GM12878 (cell line): ENCODE data around the gene TCN1. TPM values are rescaled to one million over a fixed set of nuclear protein-coding genes. Genes with fewer than 3 reads are reported as not detected.

Experiments used
- ATAC-seq: fragments of 200-7000 bp; cut with Tn5 transposase; 3 replicates; pipeline ENCODE4 v1.9.1; 2020; ENCODE audit warnings: mild to moderate bottlenecking, moderate library complexity
- BruUV-seq: library from RNA; stranded (reverse); fragments of 400-500 nt; replicated peaks from 2 replicates; lab custom pipeline; 2021; lab: Mats Ljungman, UMichigan
- CTCF ChIA-PET: fragments of 300-600 bp; sonication (Branson Sonifier 250); formaldehyde crosslinking; extraction: SDS; loops from one replicate; lab custom pipeline; 2021; ENCODE audit warnings: inconsistent platforms; lab: Yijun Ruan, JAX
- POLR2A ChIA-PET: fragments of 350-600 bp; formaldehyde crosslinking; extraction: SDS; loops from one replicate; lab custom pipeline; 2021; ENCODE audit warnings: inconsistent platforms; lab: Charles Lee
- RAD21 ChIA-PET: fragments of 300-600 bp; sonication (Branson Sonifier 250); formaldehyde crosslinking; loops from one replicate; lab custom pipeline; 2023; ENCODE audit warnings: antibody characterized with exemption; ENCODE audit not compliant: unreplicated experiment; lab: Charles Lee
- SMC1A ChIA-PET: fragments of 300-600 bp; sonication (Branson Sonifier 250); formaldehyde crosslinking; loops from one replicate; lab custom pipeline; 2023; ENCODE audit not compliant: unreplicated experiment, uncharacterized antibody; lab: Charles Lee
- DNase-seq: peaks from one replicate; pipeline ENCODE4 v3.0.0-alpha.2; 2011; ENCODE audit warnings: low read depth, low spot score
- FAIRE-seq: peaks from 3 replicates; lab custom pipeline; 2011; peaks lifted over from hg19 to GRCh38; lab: Jason Lieb, UNC
- H2AFZ ChIP-seq: 2 replicates; pipeline ENCODE4 v1.6.0; 2011; ENCODE audit warnings: low read depth, low read length, control low read depth; ENCODE audit not compliant: control insufficient read depth
- H3K27ac ChIP-seq: 2 replicates; pipeline ENCODE4 v1.5.1; 2011; ENCODE audit warnings: control low read depth; ENCODE audit not compliant: control insufficient read depth, insufficient read depth
- H3K27me3 ChIP-seq, 2 experiments: replicated peaks in 1 of 2; 2 replicates each; pipeline versions ENCODE4 v1.6.0 to v1.6.1; 2011; ENCODE audit warnings: low read length in 1 of 2; ENCODE audit not compliant: control insufficient read depth in 2 of 2, insufficient read depth in 2 of 2
- H3K36me3 ChIP-seq, 2 experiments: 2 replicates each; pipeline ENCODE4 v1.5.1; 2011; ENCODE audit warnings: low read length in 1 of 2; ENCODE audit not compliant: control insufficient read depth in 2 of 2, insufficient read depth in 2 of 2
- H3K4me1 ChIP-seq: 2 replicates; pipeline ENCODE4 v1.6.1; 2011; ENCODE audit warnings: mild to moderate bottlenecking, low read length, moderate library complexity, mixed read lengths; ENCODE audit not compliant: control insufficient read depth, insufficient read depth
- H3K4me2 ChIP-seq: 2 replicates; pipeline ENCODE4 v1.6.0; 2011; ENCODE audit warnings: control low read depth; ENCODE audit not compliant: control insufficient read depth, insufficient read depth
- H3K4me3 ChIP-seq: fragments of 200-600 bp; sonication (generic); 2 replicates; pipeline ENCODE4 v1.5.1; 2016
- H3K79me2 ChIP-seq: 2 replicates; pipeline ENCODE4 v1.6.0; 2011; ENCODE audit warnings: low read length; ENCODE audit not compliant: control insufficient read depth, insufficient read depth
- H3K9ac ChIP-seq: 2 replicates; pipeline ENCODE4 v1.8.0; 2011; ENCODE audit warnings: low read length, control low read depth, mixed read lengths; ENCODE audit not compliant: control insufficient read depth, insufficient read depth
- H3K9me3 ChIP-seq: replicated peaks from 3 replicates; pipeline ENCODE4 v1.5.1; 2011; ENCODE audit warnings: mild to moderate bottlenecking, low read length; ENCODE audit not compliant: control insufficient read depth, insufficient read depth
- H4K20me1 ChIP-seq: 2 replicates; pipeline ENCODE4 v1.6.0; 2011; ENCODE audit not compliant: control insufficient read depth, insufficient read depth
- BACH1 ChIP-seq: fragments of 450-650 bp; IDR thresholded peaks from 2 replicates; pipeline ENCODE4 v1.6.1; 2017; ENCODE audit warnings: mild to moderate bottlenecking, borderline replicate concordance
- CBX3 ChIP-seq: fragments of 200-600 bp; sonication (generic); IDR thresholded peaks from 2 replicates; pipeline ENCODE4 v1.6.1; 2016; ENCODE audit warnings: low read depth, borderline replicate concordance
- EP300 ChIP-seq, 2 experiments: fragments of 150-350 bp in 1 of 2; IDR thresholded peaks; 2 replicates each; pipeline ENCODE4 v1.6.1; 2011 to 2012; ENCODE audit warnings: low read depth in 2 of 2, low read length in 2 of 2, borderline replicate concordance in 1 of 2, improper control_type of control experiment in 1 of 2, inconsistent platforms in 1 of 2; ENCODE audit not compliant: control insufficient read depth in 1 of 2
- HDGF ChIP-seq: fragments of 450-650 bp; IDR thresholded peaks from 2 replicates; pipeline ENCODE4 v1.6.1; 2016; ENCODE audit warnings: antibody characterized with exemption
- KAT2A ChIP-seq: conservative IDR thresholded peaks from 2 replicates; pipeline ENCODE4 v1.6.1; 2011; ENCODE audit warnings: low read depth, low read length; ENCODE audit not compliant: control insufficient read depth
- KLF5 ChIP-seq: fragments of 450-650 bp; IDR thresholded peaks from 2 replicates; pipeline ENCODE4 v1.6.1; 2014; ENCODE audit warnings: mild to moderate bottlenecking; ENCODE audit not compliant: partially characterized antibody
- MXI1 ChIP-seq: fragments of 150-350 bp; IDR thresholded peaks from 2 replicates; pipeline ENCODE4 v1.6.1; 2011; ENCODE audit warnings: low read depth, mild to moderate bottlenecking, inconsistent platforms, low read length, improper control_type of control experiment
- POLR2AphosphoS2 ChIP-seq: IDR thresholded peaks from 2 replicates; pipeline ENCODE4 v1.6.1; 2011; ENCODE audit warnings: low read depth, mild to moderate bottlenecking, low read length, improper control_type of control experiment, moderate library complexity
- POU2F2 ChIP-seq: IDR thresholded peaks from 3 replicates; pipeline ENCODE4 v1.6.1; 2011; ENCODE audit warnings: low read depth, mild to moderate bottlenecking, low read length, borderline replicate concordance
- RBBP5 ChIP-seq: fragments of 200-600 bp; sonication (generic); conservative IDR thresholded peaks from 2 replicates; pipeline ENCODE4 v1.6.1; 2016
- SMC3 ChIP-seq: IDR thresholded peaks from 2 replicates; pipeline ENCODE4 v1.6.1; 2011; ENCODE audit warnings: low read length, improper control_type of control experiment, borderline replicate concordance
- SREBF2 ChIP-seq: IDR thresholded peaks from 2 replicates; pipeline ENCODE4 v1.6.1; 2012; ENCODE audit warnings: mild to moderate bottlenecking, low read length
- USF2 ChIP-seq: IDR thresholded peaks from 2 replicates; pipeline ENCODE4 v1.6.1; 2011; ENCODE audit warnings: low read depth, low read length, improper control_type of control experiment, borderline replicate concordance
- YBX1 ChIP-seq: fragments of 450-650 bp; IDR thresholded peaks from 2 replicates; pipeline ENCODE4 v1.6.1; 2016; ENCODE audit warnings: antibody characterized with exemption
- in situ Hi-C: fragments of 300-500 bp; cut with MboI; formaldehyde crosslinking; loops from 9 replicates; pipeline ENCODE4 v1.14.3; 2018; ENCODE audit warnings: mixed read lengths
- intact Hi-C: fragments of 100-400 bp; cut with micrococcal nuclease; formaldehyde crosslinking; loops from one replicate; pipeline ENCODE4 v1.14.2; 2022; ENCODE audit not compliant: unreplicated experiment
- polyA plus RNA-seq, 11 experiments: library from polyadenylated mRNA; depleted of rRNA in 4 of 11; unstranded in 6 of 11; stranded (reverse) in 5 of 11; fragments of >200 nt; fragmentation: Nextera tagmentation in 4 of 11; fragmentation: Illumina TruSeq in 1 of 11; extraction: Ambion mirVana in 4 of 11; extraction: Trizol in 1 of 11; gene quantifications; 1 replicate in 1 of 11; 2 replicates in 10 of 11; pipeline versions ENCODE4 v1.2.1 to v1.2.3, GENCODE V29; 2011 to 2016; ENCODE audit warnings: inconsistent platforms in 2 of 11, missing spikeins in 2 of 11, low read depth in 1 of 11
- total RNA-seq, 4 experiments: library from RNA; depleted of rRNA in 3 of 4; stranded (reverse); fragments of >200 nt in 3 of 4; fragmentation: Illumina TruSeq in 1 of 4; extraction: Trizol in 1 of 4; gene quantifications; 2 replicates each; pipeline versions ENCODE4 v1.2.1 to v1.2.3, GENCODE V29; 2013 to 2021
- TF ChIP-seq, protein P1 (sequence below): IDR thresholded peaks from 2 replicates; pipeline ENCODE4 v1.6.1; 2011; ENCODE audit warnings: borderline replicate concordance, low read depth, mild to moderate bottlenecking, moderate library complexity, low read length; ENCODE audit not compliant: insufficient read depth, poor library complexity, severe bottlenecking

The TCN1 gene
- total and polyA plus RNA-seq, 10 of the 15 experiments (the other 5 are each of a cell fraction or from before 2014, with no cell fraction given) = not detected

DNA sequence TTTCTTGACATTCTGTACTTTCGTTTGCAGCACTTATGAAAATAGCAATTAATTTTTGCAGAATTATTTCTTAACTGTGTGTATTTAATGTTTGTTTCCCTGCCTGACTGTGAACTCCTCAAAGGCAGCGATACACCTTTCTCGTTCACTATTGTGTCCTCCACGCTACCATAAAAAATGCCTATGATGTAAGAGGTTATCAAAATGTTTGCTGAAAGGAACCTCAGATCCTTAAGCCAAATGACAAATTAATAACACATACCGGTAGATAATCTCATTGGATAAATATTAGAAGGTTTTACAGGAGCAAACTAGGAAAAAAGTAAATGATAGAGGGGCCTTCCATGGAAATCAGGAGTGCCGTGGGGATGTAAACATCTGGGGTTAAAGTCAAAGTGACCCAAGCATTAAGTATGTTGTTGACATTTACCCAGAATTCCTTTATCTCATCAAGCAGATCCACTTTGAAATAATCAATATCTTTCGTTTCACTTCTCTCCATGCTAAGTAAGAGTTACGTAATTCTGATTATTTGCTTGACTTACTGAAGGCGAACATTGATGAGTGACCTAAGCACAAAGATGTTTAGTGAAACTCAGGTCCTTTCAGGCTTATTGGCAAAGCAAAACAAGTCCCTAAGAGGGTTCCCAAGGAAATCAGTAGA lies 9.7 kb upstream of the TCN1 start (continued):
- TF ChIP-seq EP300 (IDR thresholded peaks at IDR 0.05; ENCODE audit: borderline replicate concordance in 1 of 2, control insufficient read depth in 1 of 2, low read depth in 2 of 2, low read length in 2 of 2) (no peak), KAT2A (no peak), MXI1 (no peak)

- Histone ChIP-seq H2AFZ (no peak overlapping the region), H3K4me1 (no peaks in the 10 kb centered on the region), H3K9ac (no peak overlapping the region), H3K9me3 (no peaks in the 10 kb centered on the region), H3K79me2 (no peaks in the 10 kb centered on the region), H3K4me3 (no peak overlapping the region), H3K27me3 (no peaks in the 10 kb centered on the region), H3K4me2 (no peak overlapping the region), H3K27ac (no peak overlapping the region), H3K36me3 (no peaks in the 10 kb centered on the region), H4K20me1 (no peaks in the 10 kb centered on the region)
- POLR2A ChIA-PET = no interaction called here
- ATAC-seq (no peak), FAIRE-seq (no peak), DNase-seq (no peak)
- in situ Hi-C loops = no loop called here
- intact Hi-C loops = no loop called here
- no TSS peak for BruUV-seq
- TF ChIP-seq POU2F2 = no peak
- TF ChIP-seq SREBF2 = no peak
- no peak for TF ChIP-seq SMC3
- no peak for TF ChIP-seq RBBP5
- TF ChIP-seq, protein P1, sequence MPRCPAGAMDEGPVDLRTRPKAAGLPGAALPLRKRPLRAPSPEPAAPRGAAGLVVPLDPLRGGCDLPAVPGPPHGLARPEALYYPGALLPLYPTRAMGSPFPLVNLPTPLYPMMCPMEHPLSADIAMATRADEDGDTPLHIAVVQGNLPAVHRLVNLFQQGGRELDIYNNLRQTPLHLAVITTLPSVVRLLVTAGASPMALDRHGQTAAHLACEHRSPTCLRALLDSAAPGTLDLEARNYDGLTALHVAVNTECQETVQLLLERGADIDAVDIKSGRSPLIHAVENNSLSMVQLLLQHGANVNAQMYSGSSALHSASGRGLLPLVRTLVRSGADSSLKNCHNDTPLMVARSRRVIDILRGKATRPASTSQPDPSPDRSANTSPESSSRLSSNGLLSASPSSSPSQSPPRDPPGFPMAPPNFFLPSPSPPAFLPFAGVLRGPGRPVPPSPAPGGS = no peak
- TF ChIP-seq KLF5 = no peak
- TF ChIP-seq POLR2AphosphoS2 = no peak
- no peak for TF ChIP-seq USF2
- no peak for TF ChIP-seq HDGF
- no peak for TF ChIP-seq CBX3
- no peak for TF ChIP-seq YBX1
- TF ChIP-seq BACH1 = no peak
- CTCF ChIA-PET = no interaction called here
- RAD21 ChIA-PET = no interaction called here
- SMC1A ChIA-PET = interaction anchor here (0.7 kb wide), 1 partner anchor 379 kb away, joined by 3 read pairs; no protein-coding TSS in a partner anchor
These were observed 5.8 kb upstream of the TCN1 start for GRCh38 chr11:59872076-59872475.
